Measurements from ENCODE around the gene DAND5. TPM values are rescaled to one million over a fixed set of nuclear protein-coding genes. Genes with fewer than 3 reads are reported as not detected.

Gene DAND5
- total RNA-seq, 1 donor from 2014 or later: not detected

GRCh38 chr19:12983091-12983490 lies 13.7 kb downstream of the DAND5 start:
- Mint-ChIP-seq H3K9me3 (ENCODE audit: unreplicated experiment) (no peaks in the 10 kb centered on the region), H3K27ac (ENCODE audit: unreplicated experiment) (no peak overlapping the region), H3K27me3 (ENCODE audit: unreplicated experiment) (peaks cover 2% of the 10 kb centered on the region), H3K4me3 (ENCODE audit: unreplicated experiment) (no peak overlapping the region), H3K4me1 (ENCODE audit: unreplicated experiment) (peaks cover 16% of the 10 kb centered on the region), H3K36me3 (ENCODE audit: unreplicated experiment) (no peaks in the 10 kb centered on the region)
- TF ChIP-seq CTCF (IDR thresholded peaks at IDR 0.05): no peak
- DNase-seq (ENCODE audit: extremely low spot score, unreplicated experiment): no peak

GRCh38 chr19:12983542-12984142 lies 14.3 kb downstream of the DAND5 start:
- no peaks in the 10 kb centered on the region for H3K36me3 Mint-ChIP-seq (ENCODE audit: unreplicated experiment)
- peak; percentile 95 for DNase-seq (ENCODE audit: extremely low spot score, unreplicated experiment)
- H3K4me3 Mint-ChIP-seq (ENCODE audit: unreplicated experiment): no peak overlapping the region
- H3K27me3 Mint-ChIP-seq (ENCODE audit: unreplicated experiment): peaks cover 2% of the 10 kb centered on the region
- peak; percentile 99 for TF ChIP-seq CTCF (IDR thresholded peaks at IDR 0.05)
- peaks cover 16% of the 10 kb centered on the region for H3K4me1 Mint-ChIP-seq (ENCODE audit: unreplicated experiment)
- no peak overlapping the region for H3K27ac Mint-ChIP-seq (ENCODE audit: unreplicated experiment)
- no peaks in the 10 kb centered on the region for H3K9me3 Mint-ChIP-seq (ENCODE audit: unreplicated experiment)

- no peak for DNase-seq (ENCODE audit: extremely low spot score, unreplicated experiment)
- no peaks in the 10 kb centered on the region for H3K36me3 Mint-ChIP-seq (ENCODE audit: unreplicated experiment)
- H3K27me3 Mint-ChIP-seq (ENCODE audit: unreplicated experiment): peaks cover 2% of the 10 kb centered on the region
- H3K4me3 Mint-ChIP-seq (ENCODE audit: unreplicated experiment): no peak overlapping the region
- TF ChIP-seq CTCF (IDR thresholded peaks at IDR 0.05): no peak
- H3K4me1 Mint-ChIP-seq (ENCODE audit: unreplicated experiment): peaks cover 16% of the 10 kb centered on the region
- no peak overlapping the region for H3K27ac Mint-ChIP-seq (ENCODE audit: unreplicated experiment)
- no peaks in the 10 kb centered on the region for H3K9me3 Mint-ChIP-seq (ENCODE audit: unreplicated experiment)
Measured at GRCh38 chr19:12984143-12984627, 14.8 kb downstream of the DAND5 start.

GRCh38 chr19:12984683-12985048 lies 15.3 kb downstream of the DAND5 start:
- Mint-ChIP-seq H3K9me3 (ENCODE audit: unreplicated experiment) (no peaks in the 10 kb centered on the region), H3K27ac (ENCODE audit: unreplicated experiment) (no peak overlapping the region), H3K36me3 (ENCODE audit: unreplicated experiment) (no peaks in the 10 kb centered on the region), H3K27me3 (ENCODE audit: unreplicated experiment) (peaks cover 2% of the 10 kb centered on the region), H3K4me1 (ENCODE audit: unreplicated experiment) (peaks cover 16% of the 10 kb centered on the region), H3K4me3 (ENCODE audit: unreplicated experiment) (no peak overlapping the region)
- no peak for TF ChIP-seq CTCF (IDR thresholded peaks at IDR 0.05)
- no peak for DNase-seq (ENCODE audit: extremely low spot score, unreplicated experiment)

- no peaks in the 10 kb centered on the region for H3K36me3 Mint-ChIP-seq (ENCODE audit: unreplicated experiment)
- peaks cover 16% of the 10 kb centered on the region for H3K4me1 Mint-ChIP-seq (ENCODE audit: unreplicated experiment)
- TF ChIP-seq CTCF (IDR thresholded peaks at IDR 0.05): no peak
- peaks cover 2% of the 10 kb centered on the region for H3K27me3 Mint-ChIP-seq (ENCODE audit: unreplicated experiment)
- no peak overlapping the region for H3K27ac Mint-ChIP-seq (ENCODE audit: unreplicated experiment)
- no peak for DNase-seq (ENCODE audit: extremely low spot score, unreplicated experiment)
- no peaks in the 10 kb centered on the region for H3K9me3 Mint-ChIP-seq (ENCODE audit: unreplicated experiment)
- H3K4me3 Mint-ChIP-seq (ENCODE audit: unreplicated experiment): no peak overlapping the region
Measured at GRCh38 chr19:12985049-12985776, 15.8 kb downstream of the DAND5 start.
